H1 (cell line): ENCODE measurements around the gene FIP1L1. TPM values are rescaled to one million over a fixed set of nuclear protein-coding genes. Genes with fewer than 3 reads are reported as not detected.

Experiments used
- CTCF ChIA-PET: fragments of 300-600 bp; sonication (Branson Sonifier 250); formaldehyde crosslinking; loops from one replicate; lab custom pipeline; 2021; ENCODE audit not compliant: partially characterized antibody; lab: Charles Lee
- POLR2A ChIA-PET: fragments of 300-600 bp; sonication (Branson Sonifier 250); formaldehyde crosslinking; loops from one replicate; lab custom pipeline; 2021; ENCODE audit warnings: inconsistent platforms; ENCODE audit not compliant: partially characterized antibody; lab: Charles Lee
- DNase-seq, 2 experiments: peaks; one replicate each; pipeline versions ENCODE4 v3.0.0 to v3.0.0-alpha.2; 2010 to 2022; ENCODE audit warnings: low spot score in 2 of 2, low read depth in 1 of 2, mixed read lengths in 1 of 2
- FAIRE-seq: peaks from 2 replicates; lab custom pipeline; 2011; peaks lifted over from hg19 to GRCh38; lab: Jason Lieb, UNC
- H2AFZ ChIP-seq: 2 replicates; pipeline ENCODE4 v1.8.1; 2012; ENCODE audit warnings: low read length, inconsistent platforms
- H2AK5ac ChIP-seq: 2 replicates; pipeline ENCODE4 v1.6.1; 2013; ENCODE audit warnings: low read depth, low read length
- H2BK120ac ChIP-seq: replicated peaks from 2 replicates; pipeline ENCODE3; 2013; ENCODE audit warnings: low read depth, low read length, inconsistent platforms
- H2BK12ac ChIP-seq: 2 replicates; pipeline ENCODE4 v1.6.1; 2013; ENCODE audit warnings: low read depth, low read length
- H2BK15ac ChIP-seq: 2 replicates; pipeline ENCODE4 v1.6.1; 2013; ENCODE audit warnings: low read length
- H2BK20ac ChIP-seq: 2 replicates; pipeline ENCODE4 v1.6.1; 2013; ENCODE audit warnings: low read length
- H2BK5ac ChIP-seq: 2 replicates; pipeline ENCODE4 v1.6.1; 2013; ENCODE audit warnings: low read depth, low read length
- H3K14ac ChIP-seq: 2 replicates; pipeline ENCODE4 v1.6.1; 2013; ENCODE audit warnings: inconsistent platforms; ENCODE audit not compliant: insufficient read length
- H3K18ac ChIP-seq: 2 replicates; pipeline ENCODE4 v1.6.1; 2013; ENCODE audit warnings: low read length; ENCODE audit errors: extremely low read depth
- H3K23ac ChIP-seq: 2 replicates; pipeline ENCODE4 v1.6.1; 2013; ENCODE audit warnings: inconsistent platforms; ENCODE audit not compliant: insufficient read length
- H3K23me2 ChIP-seq: 2 replicates; pipeline ENCODE4 v1.6.1; 2013; ENCODE audit warnings: low read depth, low read length
- H3K27ac ChIP-seq: 2 replicates; pipeline ENCODE4 v1.6.1; 2011; ENCODE audit warnings: low read depth, low read length, inconsistent platforms
- H3K27me3 ChIP-seq, 4 experiments: replicated peaks in 1 of 4; 1 replicate in 1 of 4; 2 replicates in 3 of 4; pipeline versions ENCODE4 v1.6.1 to v1.8.1; 2011 to 2013; ENCODE audit warnings: low read length in 3 of 4, mild to moderate bottlenecking in 3 of 4, inconsistent platforms in 2 of 4, mixed read lengths in 2 of 4, moderate library complexity in 1 of 4; ENCODE audit not compliant: control insufficient read depth in 3 of 4, insufficient read depth in 3 of 4; ENCODE audit errors: extremely low read depth in 1 of 4
- H3K36me3 ChIP-seq, 4 experiments: 2 replicates each; pipeline versions ENCODE4 v1.6.1 to v1.8.1; 2011 to 2013; ENCODE audit warnings: mild to moderate bottlenecking in 4 of 4, low read length in 3 of 4, moderate library complexity in 2 of 4, control low read depth in 1 of 4, inconsistent platforms in 1 of 4; ENCODE audit not compliant: insufficient read depth in 4 of 4, control insufficient read depth in 2 of 4
- H3K4ac ChIP-seq: replicated peaks from 2 replicates; pipeline ENCODE3; 2013; ENCODE audit warnings: low read length, low read depth, mixed read lengths, inconsistent platforms; ENCODE audit not compliant: insufficient read length
- H3K4me1 ChIP-seq, 4 experiments: replicated peaks in 1 of 4; 1 replicate in 1 of 4; 2 replicates in 3 of 4; pipeline versions ENCODE4 v1.6.1 to v1.8.1; 2011 to 2013; ENCODE audit warnings: low read length in 3 of 4, inconsistent platforms in 2 of 4, mixed read lengths in 1 of 4; ENCODE audit not compliant: insufficient read depth in 4 of 4, control insufficient read depth in 3 of 4
- H3K4me2 ChIP-seq, 2 experiments: 2 replicates each; pipeline versions ENCODE4 v1.6.1 to v1.8.1; 2011 to 2013; ENCODE audit warnings: low read depth in 2 of 2, low read length in 2 of 2, control low read depth in 1 of 2, inconsistent platforms in 1 of 2, mild to moderate bottlenecking in 1 of 2; ENCODE audit not compliant: insufficient read depth in 1 of 2
- H3K4me3 ChIP-seq, 4 experiments: fragments of 200-600, 300-600 bp in 1 of 4; sonication (generic), shearing (Covaris generic), sonication (Bioruptor Twin) in 1 of 4; 2 replicates each; pipeline versions ENCODE4 v1.5.1 to v1.8.1; 2011 to 2016; ENCODE audit warnings: low read length in 4 of 4, low read depth in 3 of 4, control low read depth in 2 of 4, inconsistent platforms in 2 of 4, mild to moderate bottlenecking in 2 of 4, mixed read lengths in 1 of 4, moderate library complexity in 1 of 4; ENCODE audit not compliant: insufficient read depth in 2 of 4; ENCODE audit errors: extremely low read depth in 1 of 4
- H3K56ac ChIP-seq: replicated peaks from 2 replicates; pipeline ENCODE3; 2013; ENCODE audit warnings: low read depth, mild to moderate bottlenecking, mixed read lengths, low read length, inconsistent platforms; ENCODE audit not compliant: insufficient read length
- H3K79me1 ChIP-seq: 2 replicates; pipeline ENCODE4 v1.6.1; 2013; ENCODE audit warnings: low read depth, low read length, control low read depth
- H3K79me2 ChIP-seq, 2 experiments: 2 replicates each; pipeline versions ENCODE4 v1.6.1 to v1.8.1; 2012 to 2013; ENCODE audit warnings: low read length in 2 of 2, mild to moderate bottlenecking in 2 of 2, inconsistent platforms in 1 of 2; ENCODE audit not compliant: insufficient read depth in 2 of 2, control insufficient read depth in 1 of 2
- H3K9ac ChIP-seq, 4 experiments: replicated peaks in 1 of 4; 1 replicate in 1 of 4; 2 replicates in 3 of 4; pipeline versions ENCODE4 v1.6.1 to v1.8.1; 2011 to 2013; ENCODE audit warnings: low read depth in 3 of 4, low read length in 3 of 4, control low read depth in 2 of 4, mild to moderate bottlenecking in 2 of 4, moderate library complexity in 2 of 4, inconsistent platforms in 1 of 4; ENCODE audit errors: extremely low read depth in 1 of 4
- H3K9me3 ChIP-seq, 2 experiments: 2 replicates each; pipeline versions ENCODE4 v1.6.1 to v1.8.1; 2012 to 2013; ENCODE audit warnings: mild to moderate bottlenecking in 2 of 2, moderate library complexity in 2 of 2, control low read depth in 1 of 2, inconsistent platforms in 1 of 2, low read depth in 1 of 2, low read length in 1 of 2, mixed read lengths in 1 of 2; ENCODE audit not compliant: insufficient read depth in 2 of 2
- H4K20me1 ChIP-seq, 2 experiments: replicated peaks in 1 of 2; 2 replicates each; pipeline versions ENCODE3 to v1.8.1; 2011 to 2013; ENCODE audit warnings: inconsistent platforms in 2 of 2, low read length in 2 of 2, mild to moderate bottlenecking in 1 of 2; ENCODE audit not compliant: insufficient read depth in 2 of 2, control insufficient read depth in 1 of 2
- H4K5ac ChIP-seq: 2 replicates; pipeline ENCODE4 v1.6.1; 2013; ENCODE audit warnings: low read length, low read depth, mixed read lengths, inconsistent platforms; ENCODE audit not compliant: insufficient read length
- H4K8ac ChIP-seq: 2 replicates; pipeline ENCODE4 v1.8.0; 2013; ENCODE audit warnings: mild to moderate bottlenecking, moderate library complexity, low read length, inconsistent platforms; ENCODE audit not compliant: insufficient read depth; ENCODE audit errors: extremely low read depth
- H4K91ac ChIP-seq: replicated peaks from 2 replicates; pipeline ENCODE3; 2013; ENCODE audit warnings: low read length, mixed read lengths, inconsistent platforms; ENCODE audit not compliant: insufficient read length
- EGR1 ChIP-seq: IDR thresholded peaks from 2 replicates; pipeline ENCODE4 v1.6.1; 2011; ENCODE audit warnings: low read depth, low read length, borderline replicate concordance
- EP300 ChIP-seq, 2 experiments: IDR thresholded peaks; 1 replicate in 1 of 2; 2 replicates in 1 of 2; pipeline ENCODE4 v1.6.1; 2011 to 2012; ENCODE audit warnings: low read depth in 2 of 2, low read length in 2 of 2, mild to moderate bottlenecking in 2 of 2, borderline replicate concordance in 1 of 2, inconsistent platforms in 1 of 2, moderate library complexity in 1 of 2
- FOSL1 ChIP-seq: IDR thresholded peaks from 2 replicates; pipeline ENCODE4 v1.6.1; 2011; ENCODE audit warnings: mild to moderate bottlenecking, low read depth, low read length, moderate library complexity; ENCODE audit not compliant: insufficient read depth
- HDAC6 ChIP-seq: IDR thresholded peaks from one replicate; pipeline ENCODE4 v1.7.1; 2012; ENCODE audit warnings: low read depth, mild to moderate bottlenecking, inconsistent platforms, low read length, moderate library complexity
- JUND ChIP-seq: IDR thresholded peaks from 2 replicates; pipeline ENCODE4 v1.6.1; 2011; ENCODE audit warnings: mild to moderate bottlenecking, improper control_type of control experiment, low read length
- KDM4A ChIP-seq: IDR thresholded peaks from one replicate; pipeline ENCODE4 v1.7.1; 2012; ENCODE audit warnings: low read depth, mild to moderate bottlenecking, moderate library complexity, low read length, inconsistent platforms; ENCODE audit not compliant: severe bottlenecking
- POLR2AphosphoS5 ChIP-seq: IDR thresholded peaks from 2 replicates; pipeline ENCODE4 v1.6.1; 2011; ENCODE audit warnings: low read depth, low read length
- SP2 ChIP-seq: IDR thresholded peaks from 2 replicates; pipeline ENCODE4 v1.6.1; 2012; ENCODE audit warnings: mild to moderate bottlenecking, low read length, inconsistent platforms
- SUZ12 ChIP-seq: fragments of 200-600 bp; sonication (generic); IDR thresholded peaks from 2 replicates; pipeline ENCODE4 v1.6.1; 2012; ENCODE audit warnings: mild to moderate bottlenecking, inconsistent platforms, low read length, moderate library complexity, mixed read lengths
- TEAD4 ChIP-seq: IDR thresholded peaks from 2 replicates; pipeline ENCODE4 v1.6.1; 2012; ENCODE audit warnings: low read depth, low read length, inconsistent platforms, mixed read lengths
- WGBS, 2 experiments: shearing (Covaris generic) in 1 of 2; methylation state at CpG; one replicate each; pipeline versions ENCODE4 v1.1.6 to v1.1.7; 2013 to 2015; ENCODE audit warnings: low lambda C conversion rate in 2 of 2, mixed read lengths in 2 of 2, inconsistent platforms in 1 of 2, low coverage in 1 of 2, missing lambda C conversion rate in 1 of 2; ENCODE audit not compliant: insufficient replicate concordance in 2 of 2, insufficient coverage in 1 of 2, insufficient read length in 1 of 2; ENCODE audit errors: extremely low coverage in 1 of 2, missing lambda C conversion rate in 1 of 2; 5-methylcytosine and 5-hydroxymethylcytosine counted together
- polyA plus RNA-seq, 7 experiments: library from polyadenylated mRNA; depleted of rRNA in 3 of 7; stranded (reverse) in 5 of 7; unstranded in 2 of 7; fragments of >200 nt in 5 of 7; fragments of 200-250 nt in 2 of 7; gene quantifications; 1 replicate in 5 of 7; 2 replicates in 1 of 7; 4 replicates in 1 of 7; pipeline versions ENCODE4 v1.2.1 to v1.2.3, GENCODE V29; 2011 to 2013; ENCODE audit warnings: missing spikeins in 2 of 7, mixed read lengths in 2 of 7
- total RNA-seq: library from RNA; stranded (reverse); fragmentation: NEBNext Ultra II Directional; extraction: Animal tissue kit (Norgen Biotek cat#: 25700); gene quantifications from 2 replicates; pipeline ENCODE4 v1.2.1, GENCODE V29; 2021
- TF ChIP-seq, protein P1 (sequence below): IDR thresholded peaks from 2 replicates; pipeline ENCODE4 v1.6.1; 2012; ENCODE audit warnings: inconsistent platforms
- TF ChIP-seq, protein P2 (sequence below): IDR thresholded peaks from 2 replicates; pipeline ENCODE4 v1.6.1; 2012; ENCODE audit warnings: low read length, inconsistent platforms

Gene FIP1L1
- total and polyA plus RNA-seq, 2 of the 8 experiments (the other 6 are each of a cell fraction or from before 2014, with no cell fraction given) = 19.5 to 53.7 TPM

DNA sequence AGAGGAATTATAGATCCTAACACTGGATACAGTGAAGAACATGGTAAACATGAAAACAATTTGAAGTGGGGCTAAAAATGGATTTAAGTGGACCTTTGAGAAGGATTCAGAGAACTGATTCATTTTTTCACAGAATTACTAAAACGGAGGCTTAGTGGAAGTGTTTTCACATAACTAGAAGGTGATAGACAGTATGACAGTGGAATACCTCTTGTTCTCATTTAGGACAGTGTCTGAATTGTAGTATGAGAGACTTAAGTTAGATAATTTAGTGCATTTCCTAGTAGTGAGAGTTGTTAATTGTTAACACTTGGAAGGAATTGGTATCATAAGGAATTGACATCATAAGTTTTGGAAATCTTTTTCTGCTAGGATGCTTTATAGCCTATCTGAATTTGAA lies 64.1 kb downstream of the FIP1L1 start:
- H3K14ac ChIP-seq = no peak overlapping the region
- DNase-seq = no peak
- H4K5ac ChIP-seq = no peak overlapping the region
- peaks cover 0 to 25% (median 3%) of the 10 kb centered on the region in 4 experiments; a peak in 2 of 8 replicates for H3K36me3 ChIP-seq
- no peak overlapping the region for H2AK5ac ChIP-seq
- no peak for FAIRE-seq
- H3K9me3 ChIP-seq = no peaks in the 10 kb centered on the region
- no peak overlapping the region for H2AFZ ChIP-seq
- ChIA-PET POLR2A (no interaction called here), CTCF (no interaction called here)
- H3K56ac ChIP-seq = no peak overlapping the region
- no peaks in the 10 kb centered on the region for H3K79me1 ChIP-seq
- H3K4ac ChIP-seq = no peak overlapping the region
- no peak overlapping the region for H3K9ac ChIP-seq
- H3K79me2 ChIP-seq = peaks cover 0 to 3% of the 10 kb centered on the region in 2 experiments; a peak in 1 of 4 replicates
- no peaks in the 10 kb centered on the region for H3K23me2 ChIP-seq
- peaks cover 0 to 4% of the 10 kb centered on the region in 2 experiments for H4K20me1 ChIP-seq
- no peak overlapping the region for H2BK120ac ChIP-seq
- H2BK15ac ChIP-seq = no peak overlapping the region
- H2BK5ac ChIP-seq = no peak overlapping the region
- no peaks in the 10 kb centered on the region for H3K27me3 ChIP-seq
- H3K18ac ChIP-seq = no peak overlapping the region
- H3K27ac ChIP-seq = no peak overlapping the region
- no peak overlapping the region for H3K4me3 ChIP-seq
- no peak overlapping the region for H3K23ac ChIP-seq
- 82% methylated on average over 1 of the region's 1 CpG; no CpG with 5 or more reads in 1 of the 2 experiments for WGBS, 2 experiments
- no peak overlapping the region for H2BK12ac ChIP-seq
- H4K8ac ChIP-seq = no peak overlapping the region
- no peak overlapping the region for H4K91ac ChIP-seq
- H2BK20ac ChIP-seq = no peak overlapping the region
- H3K4me2 ChIP-seq = no peak overlapping the region
- H3K4me1 ChIP-seq = no peaks in the 10 kb centered on the region
- TF ChIP-seq SUZ12 = no peak
- no peak for TF ChIP-seq EGR1
- TF ChIP-seq, protein P1, sequence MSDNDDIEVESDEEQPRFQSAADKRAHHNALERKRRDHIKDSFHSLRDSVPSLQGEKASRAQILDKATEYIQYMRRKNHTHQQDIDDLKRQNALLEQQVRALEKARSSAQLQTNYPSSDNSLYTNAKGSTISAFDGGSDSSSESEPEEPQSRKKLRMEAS = no peak
- no peak for TF ChIP-seq HDAC6
- TF ChIP-seq, protein P2, sequence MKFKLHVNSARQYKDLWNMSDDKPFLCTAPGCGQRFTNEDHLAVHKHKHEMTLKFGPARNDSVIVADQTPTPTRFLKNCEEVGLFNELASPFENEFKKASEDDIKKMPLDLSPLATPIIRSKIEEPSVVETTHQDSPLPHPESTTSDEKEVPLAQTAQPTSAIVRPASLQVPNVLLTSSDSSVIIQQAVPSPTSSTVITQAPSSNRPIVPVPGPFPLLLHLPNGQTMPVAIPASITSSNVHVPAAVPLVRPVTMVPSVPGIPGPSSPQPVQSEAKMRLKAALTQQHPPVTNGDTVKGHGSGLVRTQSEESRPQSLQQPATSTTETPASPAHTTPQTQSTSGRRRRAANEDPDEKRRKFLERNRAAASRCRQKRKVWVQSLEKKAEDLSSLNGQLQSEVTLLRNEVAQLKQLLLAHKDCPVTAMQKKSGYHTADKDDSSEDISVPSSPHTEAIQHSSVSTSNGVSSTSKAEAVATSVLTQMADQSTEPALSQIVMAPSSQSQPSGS = no peak
- TF ChIP-seq TEAD4 = no peak
- TF ChIP-seq EP300 (IDR thresholded peaks at IDR 0.05; ENCODE audit: borderline replicate concordance in 1 of 2, low read depth in 2 of 2, low read length in 2 of 2) = no peak
- TF ChIP-seq FOSL1 = no peak
- no peak for TF ChIP-seq KDM4A
- TF ChIP-seq POLR2AphosphoS5 = no peak
- TF ChIP-seq JUND = no peak
- no peak for TF ChIP-seq SP2
